Sciatic nerve (tissue), 2 donors: ENCODE measurements around the gene MGA. TPM values are rescaled to one million over a fixed set of nuclear protein-coding genes. Genes with fewer than 3 reads are reported as not detected.

Experiments used
- ATAC-seq: fragments of 200-7000 bp; cut with Tn5 transposase; one replicate; pipeline ENCODE4 v1.9.1; 2020; ENCODE audit warnings: mild to moderate bottlenecking, moderate library complexity
- DNase-seq: peaks from one replicate; pipeline ENCODE4 v3.0.0-alpha.2; 2020; ENCODE audit warnings: low spot score
- intact Hi-C: fragments of 100-400 bp; cut with DNase I; formaldehyde crosslinking; loops from one replicate; pipeline ENCODE4 v1.14.2; 2022
- total RNA-seq: library from RNA; stranded (reverse); fragmentation: NEBNext Ultra II Directional; extraction: Animal tissue kit (Norgen Biotek cat#: 25700); gene quantifications from one replicate; pipeline ENCODE4 v1.2.1, GENCODE V29; 2021
- donor health status: DM: no; HTN: no; CAD: no.
- donor health status: DM: no; HTN: no; CAD: no.

The MGA gene
- total RNA-seq: 55.5 TPM

DNA sequence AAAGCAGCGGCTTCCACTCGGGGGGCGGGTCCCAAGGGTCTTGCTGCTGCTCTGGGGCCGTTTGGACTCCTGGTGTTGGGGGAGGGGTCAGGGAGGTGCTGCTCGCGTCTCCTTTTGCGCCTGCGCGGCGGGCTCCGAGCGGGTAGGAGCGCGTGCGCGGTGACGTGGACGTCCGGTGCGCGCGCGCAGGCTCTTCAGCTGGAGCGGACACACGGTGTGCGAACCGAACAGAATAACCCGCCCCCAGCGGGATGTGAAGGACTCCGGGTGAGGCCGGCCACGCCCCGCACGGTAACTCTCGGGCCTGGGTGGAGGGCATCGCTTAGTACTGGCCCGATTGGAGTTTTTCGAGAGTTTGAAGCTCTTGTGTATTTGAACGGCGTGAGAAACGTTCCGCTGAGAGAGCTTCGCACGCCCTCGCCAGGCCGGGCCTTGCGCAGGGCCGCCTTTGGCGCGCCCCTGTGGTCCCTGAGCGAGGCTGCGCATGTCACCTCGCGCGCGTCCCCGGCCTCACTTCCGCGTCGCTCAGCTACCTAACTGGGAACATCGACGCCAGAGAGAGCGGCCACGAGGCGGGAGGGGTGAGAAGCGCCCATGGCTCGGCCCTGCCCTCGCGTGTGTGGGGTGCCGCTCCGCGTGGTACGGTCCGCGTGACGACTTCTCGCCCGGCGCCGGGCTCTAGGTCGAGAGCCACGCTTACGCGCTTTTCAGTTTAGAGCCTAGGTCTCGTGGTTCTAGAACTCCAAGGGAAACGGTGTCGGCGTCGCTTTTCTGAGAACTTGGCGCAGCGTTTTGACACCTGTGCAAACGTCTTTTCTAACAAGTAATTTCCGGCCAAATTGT is at the start of gene MGA:
MGA (plus strand) TSS at position 171 of the 843 bp plus-strand sequence.
- ATAC-seq (peak; percentile 97), DNase-seq (peak; percentile 93)
- intact Hi-C loops: no loop called here

DNA sequence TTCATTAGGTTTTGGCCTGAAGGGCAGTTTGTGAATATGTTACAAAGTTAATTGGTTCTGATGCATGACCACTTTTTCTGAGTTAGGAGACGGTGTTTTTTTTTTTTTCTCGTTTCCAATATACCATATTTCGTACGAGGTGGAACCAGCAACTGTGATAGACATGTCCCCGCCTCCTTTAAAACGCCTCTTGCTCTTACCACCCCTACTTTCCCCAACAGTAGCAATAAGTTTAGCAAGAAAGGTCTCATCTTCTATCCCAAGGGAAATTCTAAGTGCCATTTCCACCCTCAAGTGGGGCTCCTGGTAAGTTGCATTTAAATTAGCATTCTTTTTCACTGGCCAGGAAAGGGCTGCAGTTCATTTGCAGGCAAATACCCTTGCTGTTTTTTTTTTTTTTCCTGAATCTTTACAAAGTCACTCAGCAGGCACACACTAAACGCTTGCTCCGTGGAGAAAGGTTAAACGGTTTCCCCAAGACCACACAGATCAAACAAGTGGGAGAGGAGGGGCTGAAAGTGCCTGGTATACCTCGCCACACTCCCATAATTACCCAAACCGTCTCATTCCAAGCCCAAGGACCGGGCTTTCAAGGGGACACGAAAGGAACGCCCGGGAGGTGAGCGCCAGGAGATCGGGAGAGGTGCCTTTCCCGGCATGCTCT is 39.5 kb upstream of the MGA start:
- intact Hi-C loops: no loop called here
- no peak for ATAC-seq
- no peak for DNase-seq

DNA sequence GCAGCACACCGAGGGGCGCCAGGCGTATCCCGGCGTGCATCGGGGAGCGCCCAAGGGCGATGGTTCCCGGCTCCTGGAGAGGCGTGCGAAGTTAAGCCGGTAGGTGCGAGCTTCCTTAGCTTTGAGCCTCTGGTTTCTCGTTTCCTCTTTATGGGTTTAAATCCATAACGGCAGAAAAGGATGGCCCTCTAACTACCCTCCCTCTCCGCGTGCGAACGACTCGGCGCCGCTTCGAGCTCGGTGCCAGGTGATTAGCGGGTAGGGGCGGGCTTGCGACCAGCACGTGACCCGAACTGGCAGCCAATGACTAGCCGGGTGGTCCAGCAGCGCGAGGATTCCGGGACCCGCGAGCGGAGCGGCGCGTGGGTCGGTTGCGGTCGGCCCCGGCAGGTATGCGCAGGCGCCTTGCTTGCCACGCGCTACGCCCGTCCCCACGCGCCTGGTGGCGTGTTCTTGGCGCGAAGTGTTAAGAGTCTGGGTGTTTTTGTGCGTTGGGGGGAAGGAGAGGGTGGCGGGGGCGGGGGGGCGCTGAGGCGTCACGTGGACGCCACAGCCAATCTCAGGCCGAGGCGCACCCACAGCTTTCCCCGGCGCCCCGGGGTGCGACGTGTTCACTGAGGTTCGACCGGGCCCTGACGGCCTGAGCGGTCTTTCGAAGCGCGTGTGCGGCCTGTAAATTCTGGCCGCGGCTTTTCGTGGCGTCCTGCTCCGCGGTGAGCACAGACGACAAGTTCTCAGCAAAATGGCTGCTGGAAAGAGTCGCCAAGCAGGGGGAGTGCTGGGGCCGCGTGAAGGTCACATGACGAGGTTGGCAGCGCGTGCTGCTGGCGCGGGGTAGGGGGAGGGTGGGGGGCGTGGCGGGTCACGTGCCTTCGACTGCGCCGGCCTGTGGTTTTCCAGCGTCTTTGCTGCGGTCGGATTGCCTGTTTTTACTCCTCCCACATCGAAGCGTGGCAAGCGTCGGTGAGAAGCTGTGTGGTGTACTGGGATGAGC is 38.7 kb upstream of the MGA start:
- peak; percentile 94 for ATAC-seq
- intact Hi-C loops: no loop called here
- DNase-seq: peak; percentile 87

DNA sequence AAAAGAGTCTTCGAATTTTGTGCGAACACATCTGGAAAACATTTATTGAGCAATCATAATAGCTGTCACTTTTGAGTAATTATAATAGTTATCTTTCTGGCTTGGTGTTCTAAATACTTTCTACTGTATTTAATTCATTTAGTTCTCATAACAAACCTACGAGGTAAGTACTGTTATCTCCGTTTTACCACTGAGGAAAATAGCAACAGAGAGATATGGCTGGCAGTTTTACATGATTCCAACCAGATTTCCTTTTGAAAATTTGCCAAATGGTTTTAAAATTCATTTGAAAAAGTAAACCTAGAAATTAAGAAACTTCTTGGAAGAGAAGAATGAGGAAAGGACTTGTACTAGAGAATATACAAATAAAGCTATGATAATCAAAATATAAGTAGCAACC is 37.3 kb upstream of the MGA start:
- no peak for ATAC-seq
- DNase-seq: no peak
- intact Hi-C loops: no loop called here

DNA sequence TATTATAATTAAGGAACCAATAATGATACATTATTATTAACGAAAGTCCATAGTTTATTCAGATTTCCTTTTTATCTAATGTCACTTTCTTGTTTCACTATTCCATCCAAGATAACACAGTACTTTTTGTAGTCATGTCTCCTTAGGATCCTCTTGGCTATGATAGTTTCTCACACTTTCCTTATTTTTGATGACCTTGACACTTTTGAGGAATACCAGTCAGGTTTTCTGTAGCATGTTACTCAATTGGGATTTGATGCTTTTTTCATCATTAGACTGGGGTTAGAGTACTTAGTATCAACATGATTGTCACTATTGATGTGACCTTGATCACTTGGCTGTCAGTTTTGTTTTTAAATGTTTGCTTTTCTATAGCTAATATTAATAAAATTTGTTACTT is 33.0 kb upstream of the MGA start:
- DNase-seq: no peak
- ATAC-seq: no peak
- intact Hi-C loops: no loop called here

DNA sequence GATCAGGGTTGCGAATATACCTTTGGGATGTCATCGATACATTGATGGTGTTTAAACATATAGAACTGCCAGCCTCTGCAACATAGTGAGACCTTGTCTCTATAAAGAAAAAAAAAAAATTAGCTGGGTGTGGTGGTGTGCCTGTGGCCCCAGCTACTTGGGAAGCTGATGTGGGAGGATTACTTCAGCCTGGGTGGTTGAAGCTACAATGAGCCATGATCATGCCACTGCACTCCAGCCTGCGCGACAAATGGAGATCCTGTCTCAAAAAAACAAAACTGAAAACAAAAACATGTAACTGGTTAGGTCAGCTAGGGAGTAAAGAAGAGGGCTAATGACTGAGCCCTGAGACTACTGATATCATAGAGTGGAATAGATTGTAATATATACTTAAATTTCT is 30.7 kb upstream of the MGA start:
- DNase-seq (no peak), ATAC-seq (no peak)
- intact Hi-C loops: no loop called here

DNA sequence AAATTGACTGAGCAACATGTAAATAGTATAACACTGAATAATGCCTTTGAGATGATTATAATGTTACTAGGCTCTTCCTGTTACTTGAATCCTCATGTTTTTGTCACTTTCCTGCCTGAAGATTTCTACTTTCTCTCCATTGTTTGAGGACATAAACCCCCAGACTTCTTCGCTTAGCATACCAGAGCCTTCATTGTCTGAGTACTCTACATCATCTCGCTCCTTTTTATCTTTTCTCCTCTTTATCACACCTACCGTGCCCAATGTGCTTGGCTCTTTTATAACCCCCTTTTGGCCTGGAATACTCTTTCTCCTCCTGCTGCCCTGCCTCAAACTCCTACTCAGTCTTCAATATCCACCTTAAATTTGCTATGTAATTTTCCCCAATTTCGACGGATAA is 30.3 kb upstream of the MGA start:
- DNase-seq: no peak
- intact Hi-C loops: no loop called here
- no peak for ATAC-seq

DNA sequence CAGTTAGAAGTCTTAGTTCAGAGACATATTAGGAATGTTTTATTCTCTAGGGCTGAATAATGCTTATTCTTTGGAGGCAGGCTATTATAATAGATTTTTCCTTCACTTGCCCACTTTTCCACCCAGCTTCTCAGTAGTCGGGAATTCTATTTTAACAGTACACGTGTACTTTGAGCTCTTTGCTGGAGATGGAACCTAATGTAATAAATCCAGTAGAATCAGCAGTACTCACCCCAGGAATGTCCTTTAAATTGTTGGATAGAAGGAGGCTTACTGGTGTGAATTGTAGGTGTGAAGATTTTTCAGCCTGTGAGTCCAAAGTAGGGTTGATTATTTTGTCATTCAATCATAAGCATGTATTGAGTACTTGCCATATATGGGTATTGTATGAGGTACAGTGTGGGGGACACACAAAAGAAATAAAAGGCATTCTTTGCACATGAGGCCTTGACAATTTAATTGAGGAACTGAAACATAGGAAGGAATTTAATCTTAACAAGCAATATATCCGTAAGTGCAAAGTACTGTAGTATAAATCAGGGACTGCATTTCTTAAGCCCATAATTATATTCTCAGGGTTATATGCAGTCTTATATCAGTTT is 29.5 kb upstream of the MGA start:
- no peak for ATAC-seq
- no peak for DNase-seq
- intact Hi-C loops: no loop called here

DNA sequence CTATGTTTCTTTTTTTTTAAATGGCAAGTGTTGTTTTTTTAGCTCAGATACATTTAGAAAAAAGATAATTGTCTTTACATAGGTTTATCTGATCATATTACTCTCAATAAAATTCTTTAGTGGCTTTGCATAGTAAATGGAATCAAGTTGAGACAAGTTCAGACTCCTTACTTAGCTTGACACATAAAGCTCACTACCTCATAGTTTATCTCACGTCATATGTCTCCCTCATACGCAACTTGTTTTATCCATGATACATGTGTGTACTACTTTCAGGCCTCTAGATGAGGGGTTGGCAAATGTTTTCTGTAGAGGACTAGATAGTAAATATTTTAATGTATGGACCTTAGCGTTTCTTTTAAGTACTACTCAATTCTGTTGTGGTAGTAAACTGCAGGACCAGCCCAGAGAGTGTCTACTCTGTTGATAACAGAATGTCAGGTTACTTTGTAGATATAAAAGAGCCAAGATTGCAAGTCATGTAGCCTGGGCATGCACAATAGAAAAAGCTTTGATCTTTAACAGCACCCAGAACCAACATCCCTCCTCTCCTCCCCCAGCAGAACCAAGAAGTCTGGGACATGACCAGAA is 28.2 kb upstream of the MGA start:
- no peak for ATAC-seq
- DNase-seq: no peak

DNA sequence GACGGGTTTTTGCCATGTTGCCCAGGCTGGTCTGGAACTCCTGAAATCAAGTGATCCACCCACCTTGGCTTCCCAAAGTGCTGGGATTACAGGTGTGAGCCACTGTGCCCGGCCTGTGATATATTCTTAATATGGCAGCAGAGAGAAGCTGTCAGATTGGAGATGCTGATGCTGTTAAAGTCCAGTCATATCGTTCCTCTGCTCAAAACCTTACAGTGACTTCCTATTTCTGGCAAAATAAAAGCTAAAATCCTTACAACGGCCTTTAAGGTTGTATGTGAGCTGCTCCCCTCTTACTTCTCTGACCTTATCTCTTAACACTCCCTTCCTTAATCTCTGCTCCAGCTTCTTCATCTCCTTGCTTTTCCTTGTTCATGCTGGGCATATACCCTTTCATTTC is 26.6 kb upstream of the MGA start:
- intact Hi-C loops: no loop called here
- ATAC-seq (no peak), DNase-seq (no peak)

More for the DNA sequence above, 28.2 kb upstream of the MGA start:
- intact Hi-C loops: no loop called here

DNA sequence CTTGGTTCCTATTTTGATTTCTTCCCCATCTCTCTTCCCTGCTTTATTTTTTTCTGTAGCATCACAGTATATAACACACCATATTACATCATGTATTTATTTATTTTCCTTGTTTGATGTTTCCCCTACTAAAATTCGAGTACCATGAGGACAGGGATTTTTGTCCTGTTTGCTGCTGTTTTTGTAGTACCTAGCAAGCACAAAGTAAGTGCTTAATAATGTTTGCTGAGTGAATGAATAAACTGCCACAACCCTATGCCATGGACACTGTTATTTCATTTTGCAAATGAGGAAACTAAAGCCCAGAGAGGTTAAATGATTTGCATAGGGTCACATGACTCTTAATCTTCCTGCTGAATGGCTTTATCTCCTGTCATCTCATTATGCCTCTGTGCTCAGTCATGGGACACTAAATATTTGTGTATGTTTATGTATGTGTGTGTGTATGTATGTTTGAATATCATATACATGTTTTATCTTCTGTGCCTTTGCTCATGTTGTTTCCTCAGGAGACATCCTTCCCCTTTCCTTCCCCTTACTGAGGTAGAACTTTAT is 26.1 kb upstream of the MGA start:
- no peak for ATAC-seq
- intact Hi-C loops: no loop called here

DNA sequence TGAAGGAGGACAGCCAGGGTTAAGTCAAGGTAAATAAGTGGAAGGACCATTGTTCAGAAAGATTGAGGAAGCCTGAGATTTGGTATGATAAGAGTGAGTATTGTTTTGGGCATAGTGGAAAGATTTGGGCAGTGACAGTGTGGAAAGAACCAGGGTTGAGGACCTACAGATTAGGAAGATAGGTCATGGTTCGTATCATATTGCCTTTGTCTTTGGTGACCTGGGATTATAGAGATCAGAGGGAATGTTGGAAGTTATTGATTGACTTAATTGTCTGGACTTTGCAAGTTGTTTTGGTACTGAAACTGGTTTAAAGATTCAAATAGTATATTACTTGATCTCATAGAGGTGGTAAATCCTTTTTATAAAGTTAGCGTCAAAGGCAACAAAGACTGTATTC is 23.1 kb upstream of the MGA start:
- intact Hi-C loops: no loop called here
- ATAC-seq (no peak), DNase-seq (no peak)

More for the DNA sequence above, 26.1 kb upstream of the MGA start:
- no peak for DNase-seq

DNA sequence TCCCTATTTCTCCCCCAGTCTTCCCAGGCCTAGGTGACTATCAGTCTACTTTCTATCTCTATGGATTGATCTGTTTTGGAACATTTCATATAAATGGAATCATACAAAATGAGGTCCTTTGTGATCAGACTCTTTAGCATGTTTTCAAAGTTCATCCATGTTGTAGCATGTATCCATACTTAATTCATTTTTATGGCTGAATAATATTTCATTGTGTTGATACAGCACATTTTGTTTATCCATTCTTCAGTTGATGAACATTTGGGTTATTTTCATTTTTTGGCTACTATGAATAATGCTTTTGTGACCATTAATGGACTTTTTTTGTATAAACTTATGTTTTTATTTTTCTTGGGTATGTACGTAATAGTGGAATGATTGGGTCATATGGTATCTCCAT is 19.2 kb upstream of the MGA start:
- intact Hi-C loops: no loop called here
- no peak for DNase-seq
- no peak for ATAC-seq

DNA sequence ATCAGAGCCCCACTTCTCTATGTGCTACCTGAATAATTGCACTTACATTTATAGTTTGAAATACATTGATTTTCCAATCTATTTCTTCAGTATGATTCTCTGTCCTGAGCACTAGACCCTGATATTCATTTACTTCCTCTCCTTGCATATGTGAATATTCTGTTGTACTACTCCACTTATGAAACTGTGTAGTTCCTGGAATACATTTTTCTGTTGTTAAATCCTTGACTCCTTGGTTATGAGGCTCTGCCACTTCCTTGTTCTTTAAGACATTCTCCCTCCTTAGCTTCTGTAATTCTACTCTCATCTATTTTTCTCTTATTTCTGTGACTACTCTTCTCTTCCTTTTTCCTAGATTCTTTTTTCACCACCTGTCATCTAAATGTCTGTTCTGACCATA is 12.9 kb upstream of the MGA start:
- DNase-seq (no peak), ATAC-seq (no peak)
- intact Hi-C loops: no loop called here

DNA sequence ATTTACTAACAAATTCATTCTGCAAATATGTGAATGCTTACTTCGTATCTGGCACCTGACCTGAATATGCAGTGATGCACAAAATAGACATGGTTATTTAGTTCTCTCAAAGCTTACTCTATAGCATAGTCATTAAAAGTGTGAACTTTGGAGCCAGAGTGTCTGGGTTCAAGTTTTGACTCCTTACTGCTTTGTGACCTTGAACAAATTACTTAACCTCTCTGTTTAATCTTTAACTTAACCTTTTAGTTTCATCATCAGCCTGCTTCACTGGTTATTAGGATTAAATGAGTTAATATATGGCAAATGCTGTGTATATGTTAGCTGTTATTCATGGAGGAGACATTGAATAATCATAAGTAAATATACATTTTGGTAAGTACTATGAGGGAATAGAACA is 12.1 kb upstream of the MGA start:
- intact Hi-C loops: no loop called here
- no peak for DNase-seq
- ATAC-seq: no peak

DNA sequence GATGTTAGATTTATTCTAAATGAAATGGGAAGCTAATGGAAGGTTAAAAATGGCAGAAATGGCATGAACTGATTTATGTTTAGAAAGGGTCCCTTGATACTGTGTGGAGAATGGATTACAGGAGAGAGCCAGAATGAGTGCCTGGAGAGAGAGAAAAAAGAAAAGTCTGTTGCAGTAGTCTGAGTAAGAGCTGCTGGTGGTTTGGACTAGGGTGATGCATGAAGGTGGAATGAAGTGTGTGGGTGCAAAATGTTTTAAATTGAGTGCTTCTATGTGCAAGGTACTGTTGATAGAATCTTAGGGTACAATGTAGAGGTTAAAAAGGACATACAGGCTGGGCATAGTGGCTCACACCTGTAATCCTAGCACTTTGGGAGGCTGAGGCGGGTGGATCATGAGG is 11.4 kb upstream of the MGA start:
- ATAC-seq (no peak), DNase-seq (no peak)
- intact Hi-C loops: no loop called here

DNA sequence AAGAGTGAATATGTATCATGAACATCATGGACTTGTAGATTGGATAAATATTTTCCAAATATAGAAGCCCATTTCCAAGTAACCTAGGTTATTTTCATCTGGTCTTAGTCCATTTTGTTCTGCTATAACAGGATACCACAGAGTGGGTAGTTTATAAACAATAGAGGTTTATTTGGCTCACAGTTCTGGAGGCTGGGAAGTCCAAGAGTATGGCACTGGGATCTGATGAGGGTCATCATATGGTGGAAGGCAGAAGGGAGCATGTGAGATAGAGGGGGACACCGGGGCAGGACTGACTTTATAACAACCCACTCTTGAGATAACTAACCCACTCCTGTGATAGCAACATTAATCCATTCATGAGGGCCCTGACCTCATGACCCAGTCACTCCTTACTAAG is 9.4 kb upstream of the MGA start:
- ATAC-seq: no peak
- no peak for DNase-seq
- intact Hi-C loops: no loop called here

DNA sequence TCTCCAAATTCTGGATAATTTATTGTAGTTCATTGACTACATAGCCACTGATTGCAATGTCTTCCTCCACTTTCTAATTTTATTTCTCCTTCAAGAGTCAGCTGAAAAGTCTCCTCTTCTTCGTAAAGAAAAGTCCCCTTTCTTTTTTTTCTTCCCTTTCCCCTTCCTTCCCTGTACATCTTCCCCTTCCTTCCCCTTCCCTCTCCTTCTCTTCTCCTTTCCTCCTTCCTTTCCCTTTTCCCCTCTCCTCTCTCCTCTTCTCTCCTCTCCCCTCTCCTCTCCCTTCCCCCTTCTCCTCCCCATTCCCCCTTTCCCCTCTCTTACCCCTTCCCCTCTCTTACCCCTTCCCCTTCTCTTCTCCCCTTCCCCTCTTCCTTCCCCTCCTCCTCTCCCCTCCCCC is 8.8 kb upstream of the MGA start:
- DNase-seq (no peak), ATAC-seq (no peak)
- intact Hi-C loops: no loop called here

DNA sequence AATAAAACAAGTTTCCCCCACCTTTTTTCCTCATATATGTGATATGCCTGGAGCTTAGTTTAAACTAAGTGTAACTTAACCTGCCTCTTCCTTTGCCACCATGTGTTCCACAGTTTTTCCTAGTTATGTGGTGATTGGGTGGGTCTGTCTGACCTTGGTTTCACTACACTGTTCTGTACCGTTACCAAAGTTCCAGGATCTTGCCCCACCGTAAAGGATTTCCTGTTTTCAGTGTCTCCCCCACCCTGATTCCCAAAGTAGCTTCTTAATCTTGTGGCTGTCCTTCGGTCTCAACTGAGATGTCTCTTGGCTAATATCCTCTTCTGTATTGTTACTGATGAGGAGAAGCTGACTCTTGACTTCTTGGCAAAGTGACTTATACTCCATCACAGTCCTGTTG is 6.4 kb upstream of the MGA start:
- intact Hi-C loops: no loop called here
- no peak for DNase-seq
- no peak for ATAC-seq
